CD4-positive, alpha-beta T cell treated with Interleukin-21 for 1 hour (primary cell): ENCODE measurements around the gene HENMT1.
A peak's percentile ranks its signal among the peaks of the same experiment; 100 is the strongest.
"Not testable (repeated sequence)": the region's sequence is repeated elsewhere in the genome, so short reads cannot be mapped to it uniquely, and the experiment has no call there.

Experiments
- DNase-seq: peaks from one replicate; pipeline ENCODE4 v3.0.0-alpha.2; 2020

The HENMT1 gene

GRCh38 chr1:108670131-108670773, 9.4 kb upstream of the HENMT1 start:
- no peak for DNase-seq

GRCh38 chr1:108669679-108670078, 8.8 kb upstream of the HENMT1 start:
- no peak for DNase-seq

- DNase-seq: no peak
These were observed 7.9 kb upstream of the HENMT1 start for GRCh38 chr1:108668777-108669176.

GRCh38 chr1:108667422-108667821, 6.5 kb upstream of the HENMT1 start:
- not testable (repeated sequence) for DNase-seq

GRCh38 chr1:108665771-108666170, 4.9 kb upstream of the HENMT1 start:
- no peak for DNase-seq

GRCh38 chr1:108665067-108665466, 4.2 kb upstream of the HENMT1 start:
- DNase-seq: no peak

- DNase-seq: no peak
These were observed 3.6 kb upstream of the HENMT1 start for GRCh38 chr1:108664481-108664880.

GRCh38 chr1:108663074-108663473, 2.2 kb upstream of the HENMT1 start:
- DNase-seq: no peak

- DNase-seq: no peak
These were observed 3.4 kb downstream of the HENMT1 start for GRCh38 chr1:108657356-108658080.

GRCh38 chr1:108653431-108654105, 7.3 kb downstream of the HENMT1 start:
- DNase-seq: peak; percentile 36

GRCh38 chr1:108646648-108647269, 14.1 kb downstream of the HENMT1 start:
- peak; percentile 93 for DNase-seq

- no peak for DNase-seq
These were observed 14.6 kb downstream of the HENMT1 start for GRCh38 chr1:108646265-108646647.

GRCh38 chr1:108645564-108646184, 15.2 kb downstream of the HENMT1 start:
- DNase-seq: peak; percentile 28

GRCh38 chr1:108644984-108645383, 15.9 kb downstream of the HENMT1 start:
- DNase-seq: peak; percentile 74

- DNase-seq: peak; percentile 78
These were observed 17.2 kb downstream of the HENMT1 start for GRCh38 chr1:108643492-108644335.

- not testable (repeated sequence) for DNase-seq
These were observed 20.0 kb downstream of the HENMT1 start for GRCh38 chr1:108640863-108641262.

- peak; percentile 61 for DNase-seq
These were observed 20.9 kb downstream of the HENMT1 start for GRCh38 chr1:108639899-108640560.

GRCh38 chr1:108636876-108637275, 24.0 kb downstream of the HENMT1 start:
- DNase-seq: no peak

GRCh38 chr1:108634521-108634920, 26.4 kb downstream of the HENMT1 start:
- DNase-seq: no peak

- DNase-seq: no peak
These were observed 32.2 kb downstream of the HENMT1 start for GRCh38 chr1:108628665-108629064.

GRCh38 chr1:108627951-108628350, 32.9 kb downstream of the HENMT1 start:
- no peak for DNase-seq

- DNase-seq: no peak
These were observed 33.6 kb downstream of the HENMT1 start for GRCh38 chr1:108627256-108627655.
